Neutrophil (primary cell): ENCODE measurements around the gene FAIM2.

Source experiments
- H3K27ac ChIP-seq: fragments of 200-600 bp; sonication (generic); 2 replicates; pipeline ENCODE4 v1.5.1; 2016; ENCODE audit warnings: mild to moderate bottlenecking, moderate library complexity
- H3K27me3 ChIP-seq: fragments of 200-600 bp; sonication (generic); 2 replicates; pipeline ENCODE4 v1.6.0; 2016; ENCODE audit warnings: mild to moderate bottlenecking
- H3K36me3 ChIP-seq: fragments of 200-600 bp; sonication (generic); 2 replicates; pipeline ENCODE4 v1.5.1; 2017
- H3K4me1 ChIP-seq, 2 experiments: fragments of 200-600 bp in 1 of 2; sonication (generic) in 1 of 2; 1 replicate in 1 of 2; 2 replicates in 1 of 2; pipeline versions ENCODE4 v1.5.1 to v1.6.1; 2013 to 2016; ENCODE audit warnings: low read depth in 1 of 2, low read length in 1 of 2, mild to moderate bottlenecking in 1 of 2, moderate library complexity in 1 of 2; ENCODE audit not compliant: control insufficient read depth in 1 of 2, insufficient read depth in 1 of 2
- H3K4me3 ChIP-seq, 2 experiments: fragments of 200-600 bp in 1 of 2; sonication (generic) in 1 of 2; 1 replicate in 1 of 2; 2 replicates in 1 of 2; pipeline ENCODE4 v1.5.1; 2013 to 2016; ENCODE audit warnings: low read depth in 1 of 2, low read length in 1 of 2, mild to moderate bottlenecking in 1 of 2, moderate library complexity in 1 of 2
- H3K9me3 ChIP-seq: fragments of 200-600 bp; sonication (generic); 2 replicates; pipeline ENCODE4 v1.5.1; 2016
- TF ChIP-seq, protein P1 (sequence below): fragments of 200-600 bp; sonication (generic); IDR thresholded peaks from 2 replicates; pipeline ENCODE4 v1.5.1; 2016; ENCODE audit warnings: antibody characterized with exemption

Gene FAIM2

DNA sequence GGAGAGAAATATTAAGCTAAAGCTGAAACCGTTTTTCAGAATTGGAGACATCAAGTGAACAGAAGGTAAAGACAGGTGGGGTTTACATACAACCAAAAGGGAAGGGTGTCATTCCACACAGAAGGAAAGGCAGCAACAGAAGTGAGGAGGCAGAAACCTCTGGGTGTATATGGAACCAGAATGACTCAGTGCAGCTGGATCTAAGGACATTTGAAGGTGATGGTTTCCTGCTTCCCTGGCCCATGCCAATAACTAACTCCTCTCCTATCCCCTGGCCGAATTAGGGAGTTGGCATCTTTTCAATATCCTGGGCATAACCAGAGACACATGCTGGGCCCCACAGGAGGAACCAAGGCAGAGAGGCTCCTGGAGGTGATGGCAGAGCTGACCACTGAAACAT lies 83.9 kb downstream of the FAIM2 start:
- Histone ChIP-seq H3K27me3 (no peaks in the 10 kb centered on the region), H3K27ac (peak overlapping the region; percentile 3), H3K9me3 (no peaks in the 10 kb centered on the region), H3K4me1 (peaks cover 23 to 27% of the 10 kb centered on the region in 2 experiments), H3K36me3 (no peaks in the 10 kb centered on the region), H3K4me3 (no peak overlapping the region)
- TF ChIP-seq, protein P1, sequence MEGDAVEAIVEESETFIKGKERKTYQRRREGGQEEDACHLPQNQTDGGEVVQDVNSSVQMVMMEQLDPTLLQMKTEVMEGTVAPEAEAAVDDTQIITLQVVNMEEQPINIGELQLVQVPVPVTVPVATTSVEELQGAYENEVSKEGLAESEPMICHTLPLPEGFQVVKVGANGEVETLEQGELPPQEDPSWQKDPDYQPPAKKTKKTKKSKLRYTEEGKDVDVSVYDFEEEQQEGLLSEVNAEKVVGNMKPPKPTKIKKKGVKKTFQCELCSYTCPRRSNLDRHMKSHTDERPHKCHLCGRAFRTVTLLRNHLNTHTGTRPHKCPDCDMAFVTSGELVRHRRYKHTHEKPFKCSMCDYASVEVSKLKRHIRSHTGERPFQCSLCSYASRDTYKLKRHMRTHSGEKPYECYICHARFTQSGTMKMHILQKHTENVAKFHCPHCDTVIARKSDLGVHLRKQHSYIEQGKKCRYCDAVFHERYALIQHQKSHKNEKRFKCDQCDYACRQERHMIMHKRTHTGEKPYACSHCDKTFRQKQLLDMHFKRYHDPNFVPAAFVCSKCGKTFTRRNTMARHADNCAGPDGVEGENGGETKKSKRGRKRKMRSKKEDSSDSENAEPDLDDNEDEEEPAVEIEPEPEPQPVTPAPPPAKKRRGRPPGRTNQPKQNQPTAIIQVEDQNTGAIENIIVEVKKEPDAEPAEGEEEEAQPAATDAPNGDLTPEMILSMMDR = no peak

DNA sequence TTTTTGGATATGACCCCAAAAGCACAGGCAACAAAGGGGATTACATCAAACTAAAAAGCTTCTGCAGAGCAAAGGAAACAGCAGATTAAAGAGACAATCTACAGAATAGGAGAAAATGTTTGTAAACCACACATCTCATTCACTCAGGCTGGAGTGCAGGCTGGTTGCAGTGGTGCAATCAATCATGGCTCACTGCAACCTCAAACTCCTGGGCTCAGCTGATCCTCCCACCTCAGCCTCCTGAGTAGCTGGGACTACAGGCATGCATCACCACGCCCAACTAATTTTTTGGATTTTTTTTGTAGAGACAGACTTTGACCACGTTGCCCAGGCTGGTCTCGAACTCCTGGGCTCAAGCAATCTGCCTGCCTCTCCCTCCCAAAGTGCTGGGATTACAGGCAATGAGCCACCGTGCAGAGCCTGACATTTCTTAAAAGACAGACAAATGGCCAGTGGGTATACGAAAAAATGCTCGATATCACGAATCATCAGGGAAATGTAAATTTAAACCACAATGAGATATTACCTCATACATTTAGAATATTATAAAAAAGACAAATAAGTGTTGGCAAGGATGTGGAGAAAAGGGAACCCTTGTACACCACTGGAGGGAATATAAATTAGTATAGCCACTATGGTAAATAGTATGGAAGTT lies 85.3 kb downstream of the FAIM2 start:
- no peak overlapping the region for H3K27ac ChIP-seq
- no peaks in the 10 kb centered on the region for H3K27me3 ChIP-seq
- TF ChIP-seq, protein P1 = no peak
- no peak overlapping the region for H3K4me3 ChIP-seq
- no peaks in the 10 kb centered on the region for H3K36me3 ChIP-seq
- H3K4me1 ChIP-seq = peaks cover 15 to 17% of the 10 kb centered on the region in 2 experiments
- no peaks in the 10 kb centered on the region for H3K9me3 ChIP-seq
